ENCODE measurements around the gene FAM20B. TPM values are rescaled to one million over a fixed set of nuclear protein-coding genes. Genes with fewer than 3 reads are reported as not detected.

FAM20B gene
- total and polyA plus RNA-seq, 2 of the 13 experiments (the other 11 are each of a cell fraction or from before 2014, with no cell fraction given), result 13.8 to 26.9 TPM

GRCh38 chr1:179095924-179096323 lies 70.2 kb downstream of the FAM20B start (continued):
- no peak for TF ChIP-seq MBD4 (IDR thresholded peaks at IDR 0.05; ENCODE audit: borderline replicate concordance, low read length)
- TF ChIP-seq THYN1 (CRISPR knock-in tag; IDR thresholded peaks at IDR 0.05; ENCODE audit: borderline replicate concordance, low read depth), result no peak
- no peak for TF ChIP-seq PRDM4 (CRISPR knock-in tag; IDR thresholded peaks at IDR 0.05; ENCODE audit: borderline replicate concordance)

GRCh38 chr1:179099891-179100290 lies 74.2 kb downstream of the FAM20B start:
- no peak for DNase-seq (ENCODE audit: low spot score)
- peaks cover 9 to 21% of the 10 kb centered on the region in 2 experiments for H3K36me3 ChIP-seq (replicated peaks in 1 of 2; ENCODE audit: control insufficient read depth in 1 of 2, insufficient read depth in 2 of 2, low read length in 2 of 2)
- ChIA-PET CTCF (ENCODE audit: low intra/inter-chr PET ratio, low total read pairs) (no interaction called here), POLR2A (interaction anchor here (1.5 kb wide), 1 partner anchor 8 kb away, joined by 5 read pairs; no protein-coding TSS in a partner anchor)
- WGBS (ENCODE audit: low lambda C conversion rate), result 100% methylated on average over 4 of the region's 4 CpGs
- no peaks in the 10 kb centered on the region for H3K27me3 ChIP-seq (ENCODE audit: control insufficient read depth in 1 of 2, insufficient read depth in 2 of 2, low read length in 2 of 2)
- no peak for FAIRE-seq
- H2AFZ ChIP-seq (ENCODE audit: low read length), result no peak overlapping the region
- no TSS peak for BruUV-seq (replicated peaks)
- peaks cover 43% of the 10 kb centered on the region for H3K4me1 ChIP-seq (ENCODE audit: insufficient read depth, low read length)
- no peak overlapping the region for H3K27ac ChIP-seq (ENCODE audit: extremely low read length, insufficient read depth, low read length)
- H4K20me1 ChIP-seq (ENCODE audit: insufficient read depth, low read length), result no peaks in the 10 kb centered on the region
- H3K79me2 ChIP-seq (ENCODE audit: insufficient read depth, low read length), result no peaks in the 10 kb centered on the region
- no peak overlapping the region for H3K4me3 ChIP-seq (replicated peaks in 1 of 3; ENCODE audit: insufficient read depth in 1 of 3, low read depth in 2 of 3, low read length in 3 of 3)
- H3K9ac ChIP-seq (ENCODE audit: insufficient read depth, low read depth, low read length), result no peak overlapping the region
- H3K9me3 ChIP-seq (ENCODE audit: low read length), result no peaks in the 10 kb centered on the region
- in situ Hi-C loops (cut with HindIII; ENCODE audit: extremely low pct_ligation_motif_present, low pct_unique_long_range_greater_than_20kb), result no loop called here
- intact Hi-C loops (cut with micrococcal nuclease; ENCODE audit: unreplicated experiment), result no loop called here
- H3K4me2 ChIP-seq (ENCODE audit: low read depth, low read length), result no peak overlapping the region
- ATAC-seq, result no peak
- TF ChIP-seq SATB2 (CRISPR knock-in tag; IDR thresholded peaks at IDR 0.05) (no peak), MED8 (CRISPR knock-in tag; IDR thresholded peaks at IDR 0.05; ENCODE audit: insufficient replicate concordance) (no peak), TCF7L2 (IDR thresholded peaks at IDR 0.05; ENCODE audit: low read depth, low read length) (no peak), ZNF407 (CRISPR knock-in tag; IDR thresholded peaks at IDR 0.05; ENCODE audit: not compliant biosample characterization) (no peak), JUN (CRISPR knock-in tag; IDR thresholded peaks at IDR 0.05) (no peak), MAFK (conservative IDR thresholded peaks at IDR 0.05 in 1 of 2, IDR thresholded peaks at IDR 0.05 in 1 of 2; ENCODE audit: low read length in 2 of 2) (no peak), PAWR (CRISPR knock-in tag; IDR thresholded peaks at IDR 0.05; ENCODE audit: borderline replicate concordance) (no peak), PRMT3 (CRISPR knock-in tag; IDR thresholded peaks at IDR 0.05; ENCODE audit: borderline replicate concordance, low read depth) (no peak), MIER2 (CRISPR knock-in tag; IDR thresholded peaks at IDR 0.05) (no peak), ZNF781 (CRISPR knock-in tag; IDR thresholded peaks at IDR 0.05; ENCODE audit: borderline replicate concordance, not compliant biosample characterization) (no peak)
